NCI-H510A (cell line): ENCODE results near the gene PCDHGC5.

Experiments
- DNase-seq: peaks from one replicate; lab custom pipeline; 2025; lab: John Stamatoyannopoulos, UW

The PCDHGC5 gene

GRCh38 chr5:141488591-141489561, at the start of gene PCDHGC5:
PCDHGC5 (plus strand) TSS chr5:141489081; CDS start chr5:141489241, 160 bp downstream.
- no peak for DNase-seq

- no peak for DNase-seq
Observed at GRCh38 chr5:141439411-141440141, 49.3 kb upstream of the PCDHGC5 start.

GRCh38 chr5:141440341-141440740, 48.5 kb upstream of the PCDHGC5 start:
- no peak for DNase-seq

- no peak for DNase-seq
Observed at GRCh38 chr5:141441571-141442170, 47.2 kb upstream of the PCDHGC5 start.

GRCh38 chr5:141465351-141465750, 23.5 kb upstream of the PCDHGC5 start:
- DNase-seq, result no peak

- peak; percentile 60 for DNase-seq
Observed at GRCh38 chr5:141475625-141476131, 13.2 kb upstream of the PCDHGC5 start, which contains the start of gene PCDHGC3. PCDHGC3 (plus strand) TSS chr5:141475966; CDS start chr5:141476117, 151 bp downstream.

- peak; percentile 22 for DNase-seq
Observed at GRCh38 chr5:141476132-141476911, 12.6 kb upstream of the PCDHGC5 start.

- no peak for DNase-seq
Observed at GRCh38 chr5:141477044-141477575, 11.8 kb upstream of the PCDHGC5 start.

- DNase-seq, result no peak
Observed at GRCh38 chr5:141477815-141478214, 11.1 kb upstream of the PCDHGC5 start.

GRCh38 chr5:141478321-141478945, 10.4 kb upstream of the PCDHGC5 start:
- peak; percentile 22 for DNase-seq

GRCh38 chr5:141479776-141480175, 9.1 kb upstream of the PCDHGC5 start:
- DNase-seq, result no peak

GRCh38 chr5:141483902-141484301, 5.0 kb upstream of the PCDHGC5 start:
- no peak for DNase-seq

GRCh38 chr5:141484310-141484640, 4.6 kb upstream of the PCDHGC5 start:
- no peak for DNase-seq

- peak; percentile 15 for DNase-seq
Observed at GRCh38 chr5:141484641-141485311, 4.1 kb upstream of the PCDHGC5 start, which contains the start of gene PCDHGC4. PCDHGC4 (plus strand) TSS chr5:141485030; CDS start chr5:141485174, 144 bp downstream.

GRCh38 chr5:141485321-141486055, 3.4 kb upstream of the PCDHGC5 start:
- DNase-seq, result no peak

GRCh38 chr5:141486091-141486490, 2.8 kb upstream of the PCDHGC5 start:
- DNase-seq, result no peak

- DNase-seq, result no peak
Observed at GRCh38 chr5:141487131-141487530, 1.8 kb upstream of the PCDHGC5 start.

GRCh38 chr5:141489841-141490240, 960 bp downstream of the PCDHGC5 start:
- no peak for DNase-seq

- DNase-seq, result no peak
Observed at GRCh38 chr5:141490271-141490670, 1.4 kb downstream of the PCDHGC5 start.
